K562 (cell line): ENCODE measurements around the gene DSE. TPM values are rescaled to one million over a fixed set of nuclear protein-coding genes. Genes with fewer than 3 reads are reported as not detected.

Experiments
- CCNT2 ChIP-seq: IDR thresholded peaks from 2 replicates; pipeline ENCODE4 v1.6.1; 2011; ENCODE audit warnings: borderline replicate concordance, low read depth, mild to moderate bottlenecking, moderate library complexity, mixed read lengths, low read length; ENCODE audit not compliant: insufficient read length; ENCODE audit errors: extremely low read depth
- CEBPG ChIP-seq, 3 experiments: fragments of 200-800 bp in 1 of 3; sonication (Bioruptor generic) in 1 of 3; sonication (generic) in 1 of 3; formaldehyde crosslinking in 1 of 3; IDR thresholded peaks in 2 of 3; conservative IDR thresholded peaks in 1 of 3; 2 replicates each; pipeline versions ENCODE4 v1.6.1 to v1.8.0; 2016 to 2022; ENCODE audit warnings: missing compliant biosample characterization in 2 of 3, missing genetic modification characterization in 2 of 3, mild to moderate bottlenecking in 1 of 3, missing genetic modification reagents in 1 of 3
- HMG20A ChIP-seq: fragments of 450-650 bp; formaldehyde crosslinking; conservative IDR thresholded peaks from 2 replicates; pipeline ENCODE4 v1.4.0; 2020; ENCODE audit warnings: mild to moderate bottlenecking, mixed read lengths
- JUND ChIP-seq, 2 experiments: IDR thresholded peaks; 2 replicates in 1 of 2; 3 replicates in 1 of 2; pipeline ENCODE4 v1.6.1; 2011; ENCODE audit warnings: borderline replicate concordance in 2 of 2, low read depth in 2 of 2, low read length in 2 of 2, improper control_type of control experiment in 1 of 2, missing biosample characterization in 1 of 2, missing genetic modification characterization in 1 of 2, missing genetic modification reagents in 1 of 2
- KDM4B ChIP-seq, 2 experiments: fragments of 450-650 bp in 1 of 2; sonication (generic) in 1 of 2; IDR thresholded peaks; 2 replicates each; pipeline ENCODE4 v1.6.1; 2016 to 2017; ENCODE audit warnings: borderline replicate concordance in 2 of 2, antibody characterized with exemption in 1 of 2, low read depth in 1 of 2, mild to moderate bottlenecking in 1 of 2
- KLF16 ChIP-seq: IDR thresholded peaks from 2 replicates; pipeline ENCODE4 v1.6.1; 2016; ENCODE audit warnings: antibody characterized with exemption
- LEF1 ChIP-seq: fragments of 450-650 bp; IDR thresholded peaks from 2 replicates; pipeline ENCODE4 v1.6.1; 2016; ENCODE audit warnings: mild to moderate bottlenecking
- PML ChIP-seq: IDR thresholded peaks from 2 replicates; pipeline ENCODE4 v1.6.1; 2012; ENCODE audit warnings: low read length, inconsistent platforms
- PTBP1 ChIP-seq: fragments of 200-400 bp; formaldehyde crosslinking; IDR thresholded peaks from 2 replicates; pipeline ENCODE4 v1.6.1; 2017; ENCODE audit warnings: low read depth, low read length
- SMARCC2 ChIP-seq: fragments of 450-650 bp; IDR thresholded peaks from 2 replicates; pipeline ENCODE4 v1.6.1; 2017; ENCODE audit warnings: antibody characterized with exemption, moderate library complexity, mild to moderate bottlenecking, low read depth
- SUPT5H ChIP-seq: fragments of 450-650 bp; IDR thresholded peaks from 2 replicates; pipeline ENCODE4 v1.6.1; 2016
- WHSC1 ChIP-seq: IDR thresholded peaks from one replicate; pipeline ENCODE4 v1.6.1; 2012; ENCODE audit warnings: low read length, control low read depth, inconsistent platforms
- ZFX ChIP-seq: sonication (generic); formaldehyde crosslinking; IDR thresholded peaks from 2 replicates; pipeline ENCODE4 v1.8.0; 2022; ENCODE audit warnings: mild to moderate bottlenecking, missing genetic modification reagents, moderate library complexity
- ZNF121 ChIP-seq: sonication (generic); formaldehyde crosslinking; conservative IDR thresholded peaks from 2 replicates; pipeline ENCODE4 v1.8.0; 2022; ENCODE audit warnings: missing genetic modification reagents
- ZNF197 ChIP-seq: fragments of 200-800 bp; sonication (Bioruptor generic); IDR thresholded peaks from 2 replicates; pipeline ENCODE4 v1.6.1; 2016; ENCODE audit warnings: low read depth, missing genetic modification characterization, missing compliant biosample characterization
- ZNF766 ChIP-seq: fragments of 200-800 bp; sonication (Bioruptor generic); conservative IDR thresholded peaks from 2 replicates; pipeline ENCODE4 v1.6.1; 2016; ENCODE audit warnings: missing genetic modification characterization, missing compliant biosample characterization
- polyA plus RNA-seq, 8 experiments: library from polyadenylated mRNA; depleted of rRNA in 4 of 8; stranded (reverse) in 5 of 8; unstranded in 3 of 8; fragments of >200 nt; fragmentation: Nextera tagmentation in 2 of 8; fragmentation: Illumina TruSeq in 1 of 8; extraction: Ambion mirVana in 2 of 8; extraction: Trizol in 1 of 8; gene quantifications; 2 replicates each; pipeline versions ENCODE4 v1.2.1 to v1.2.3, GENCODE V29; 2011 to 2014; ENCODE audit warnings: inconsistent platforms in 1 of 8, missing spikeins in 1 of 8
- total RNA-seq, 7 experiments: library from RNA; depleted of rRNA in 6 of 7; stranded (reverse); fragments of >200 nt in 6 of 7; fragmentation: Illumina TruSeq in 2 of 7; extraction: Trizol in 2 of 7; gene quantifications; 2 replicates each; pipeline versions ENCODE4 v1.2.1 to v1.2.3, GENCODE V29; 2011 to 2021; ENCODE audit warnings: low replicate concordance in 1 of 7
- TF ChIP-seq, protein P1 (sequence below): sonication (generic); formaldehyde crosslinking; IDR thresholded peaks from 2 replicates; pipeline ENCODE4 v1.8.0; 2022; ENCODE audit warnings: mild to moderate bottlenecking, missing genetic modification reagents, borderline replicate concordance
- TF ChIP-seq, protein P2 (sequence below): fragments of 450-650 bp; IDR thresholded peaks from one replicate; pipeline ENCODE4 v1.6.1; 2018; ENCODE audit warnings: mild to moderate bottlenecking, moderate library complexity; ENCODE audit not compliant: partially characterized antibody
- TF ChIP-seq, protein P3 (sequence below): fragments of 450-650 bp; IDR thresholded peaks from 2 replicates; pipeline ENCODE4 v1.7.0; 2016; ENCODE audit warnings: borderline replicate concordance
- TF ChIP-seq, protein P4 (sequence below): fragments of 250-450 bp; sonication (Bioruptor Pico); IDR thresholded peaks from 2 replicates; pipeline ENCODE4 v1.8.0; 2022; ENCODE audit warnings: moderate library complexity, mild to moderate bottlenecking, inconsistent platforms
- TF ChIP-seq, protein P5 (sequence below): sonication (generic); formaldehyde crosslinking; IDR thresholded peaks from 2 replicates; pipeline ENCODE4 v1.5.0; 2020; ENCODE audit warnings: missing genetic modification reagents

DSE gene
- total and polyA plus RNA-seq, 9 of the 15 experiments (the other 6 are each of a cell fraction or from before 2014, with no cell fraction given), result 0.49 to 1.7 (median 0.79) TPM

DNA sequence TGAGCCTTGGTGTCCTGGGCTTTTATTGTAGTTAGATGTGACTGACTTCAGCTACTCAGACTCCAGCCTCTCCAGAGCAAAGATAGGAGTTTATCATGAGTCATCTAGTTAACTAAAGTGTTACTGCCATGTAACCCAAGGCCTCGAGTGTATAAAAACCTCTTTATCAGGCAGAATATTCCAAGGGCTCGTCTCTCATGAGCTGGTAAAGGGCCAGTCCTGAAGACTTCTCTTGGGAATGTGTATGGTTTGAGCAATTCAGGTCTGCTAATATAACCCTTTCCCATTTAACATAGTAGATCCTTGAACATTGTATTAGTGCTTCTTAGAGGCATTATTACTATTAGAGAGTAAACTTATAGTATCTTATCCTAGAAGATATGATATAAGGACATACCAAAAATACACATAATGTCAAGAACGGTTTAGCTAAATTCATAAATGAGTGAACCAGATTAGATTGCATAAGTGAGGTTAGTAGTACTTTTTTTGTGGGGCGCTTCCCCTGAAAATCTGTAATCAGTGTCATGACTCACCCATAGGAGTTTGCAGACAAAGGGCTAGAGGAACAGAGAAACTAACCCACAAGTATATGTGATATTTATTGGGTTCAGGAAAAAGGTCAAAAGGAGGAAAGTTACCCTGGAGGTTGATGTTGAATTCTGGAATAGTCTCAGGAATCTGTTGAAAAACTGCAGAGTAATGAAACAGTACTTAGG, 16.0 kb downstream of the DSE start (continued):
- TF ChIP-seq KDM4B (IDR thresholded peaks at IDR 0.05; ENCODE audit: borderline replicate concordance in 2 of 2, low read depth in 1 of 2), result no peak
- no peak for TF ChIP-seq KLF16
- no peak for TF ChIP-seq SMARCC2
- TF ChIP-seq, protein P1, sequence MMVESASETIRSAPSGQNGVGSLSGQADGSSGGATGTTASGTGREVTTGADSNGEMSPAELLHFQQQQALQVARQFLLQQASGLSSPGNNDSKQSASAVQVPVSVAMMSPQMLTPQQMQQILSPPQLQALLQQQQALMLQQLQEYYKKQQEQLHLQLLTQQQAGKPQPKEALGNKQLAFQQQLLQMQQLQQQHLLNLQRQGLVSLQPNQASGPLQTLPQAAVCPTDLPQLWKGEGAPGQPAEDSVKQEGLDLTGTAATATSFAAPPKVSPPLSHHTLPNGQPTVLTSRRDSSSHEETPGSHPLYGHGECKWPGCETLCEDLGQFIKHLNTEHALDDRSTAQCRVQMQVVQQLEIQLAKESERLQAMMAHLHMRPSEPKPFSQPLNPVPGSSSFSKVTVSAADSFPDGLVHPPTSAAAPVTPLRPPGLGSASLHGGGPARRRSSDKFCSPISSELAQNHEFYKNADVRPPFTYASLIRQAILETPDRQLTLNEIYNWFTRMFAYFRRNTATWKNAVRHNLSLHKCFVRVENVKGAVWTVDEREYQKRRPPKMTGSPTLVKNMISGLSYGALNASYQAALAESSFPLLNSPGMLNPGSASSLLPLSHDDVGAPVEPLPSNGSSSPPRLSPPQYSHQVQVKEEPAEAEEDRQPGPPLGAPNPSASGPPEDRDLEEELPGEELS (CRISPR knock-in tag), result no peak
- TF ChIP-seq WHSC1, result no peak
- no peak for TF ChIP-seq HMG20A (CRISPR knock-in tag)
- no peak for TF ChIP-seq ZNF121 (CRISPR knock-in tag)
- TF ChIP-seq CCNT2, result no peak
- peak; percentile 42; the same call in 1 of the 2 replicates for TF ChIP-seq JUND (IDR thresholded peaks at IDR 0.05; ENCODE audit: borderline replicate concordance, low read depth, low read length)
- TF ChIP-seq JUND (tag; IDR thresholded peaks at IDR 0.05; ENCODE audit: borderline replicate concordance, low read depth, low read length), result peak; percentile 19; the same call in 1 of the 3 replicates
- TF ChIP-seq ZNF197 (CRISPR knock-in tag), result no peak
- no peak for TF ChIP-seq CEBPG (CRISPR knock-in tag; IDR thresholded peaks at IDR 0.05)
- peak in 1 of 2 experiments; percentile 48; a peak in 1 of 4 replicates for TF ChIP-seq CEBPG (tag; conservative IDR thresholded peaks at IDR 0.05 in 1 of 2, IDR thresholded peaks at IDR 0.05 in 1 of 2)
- TF ChIP-seq ZFX (CRISPR knock-in tag), result no peak
- TF ChIP-seq PML, result no peak
- TF ChIP-seq, protein P2, sequence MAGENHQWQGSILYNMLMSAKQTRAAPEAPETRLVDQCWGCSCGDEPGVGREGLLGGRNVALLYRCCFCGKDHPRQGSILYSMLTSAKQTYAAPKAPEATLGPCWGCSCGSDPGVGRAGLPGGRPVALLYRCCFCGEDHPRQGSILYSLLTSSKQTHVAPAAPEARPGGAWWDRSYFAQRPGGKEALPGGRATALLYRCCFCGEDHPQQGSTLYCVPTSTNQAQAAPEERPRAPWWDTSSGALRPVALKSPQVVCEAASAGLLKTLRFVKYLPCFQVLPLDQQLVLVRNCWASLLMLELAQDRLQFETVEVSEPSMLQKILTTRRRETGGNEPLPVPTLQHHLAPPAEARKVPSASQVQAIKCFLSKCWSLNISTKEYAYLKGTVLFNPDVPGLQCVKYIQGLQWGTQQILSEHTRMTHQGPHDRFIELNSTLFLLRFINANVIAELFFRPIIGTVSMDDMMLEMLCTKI, result no peak
- TF ChIP-seq, protein P3, sequence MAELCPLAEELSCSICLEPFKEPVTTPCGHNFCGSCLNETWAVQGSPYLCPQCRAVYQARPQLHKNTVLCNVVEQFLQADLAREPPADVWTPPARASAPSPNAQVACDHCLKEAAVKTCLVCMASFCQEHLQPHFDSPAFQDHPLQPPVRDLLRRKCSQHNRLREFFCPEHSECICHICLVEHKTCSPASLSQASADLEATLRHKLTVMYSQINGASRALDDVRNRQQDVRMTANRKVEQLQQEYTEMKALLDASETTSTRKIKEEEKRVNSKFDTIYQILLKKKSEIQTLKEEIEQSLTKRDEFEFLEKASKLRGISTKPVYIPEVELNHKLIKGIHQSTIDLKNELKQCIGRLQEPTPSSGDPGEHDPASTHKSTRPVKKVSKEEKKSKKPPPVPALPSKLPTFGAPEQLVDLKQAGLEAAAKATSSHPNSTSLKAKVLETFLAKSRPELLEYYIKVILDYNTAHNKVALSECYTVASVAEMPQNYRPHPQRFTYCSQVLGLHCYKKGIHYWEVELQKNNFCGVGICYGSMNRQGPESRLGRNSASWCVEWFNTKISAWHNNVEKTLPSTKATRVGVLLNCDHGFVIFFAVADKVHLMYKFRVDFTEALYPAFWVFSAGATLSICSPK, result no peak
- TF ChIP-seq ZNF766 (CRISPR knock-in tag), result no peak
- TF ChIP-seq, protein P4, sequence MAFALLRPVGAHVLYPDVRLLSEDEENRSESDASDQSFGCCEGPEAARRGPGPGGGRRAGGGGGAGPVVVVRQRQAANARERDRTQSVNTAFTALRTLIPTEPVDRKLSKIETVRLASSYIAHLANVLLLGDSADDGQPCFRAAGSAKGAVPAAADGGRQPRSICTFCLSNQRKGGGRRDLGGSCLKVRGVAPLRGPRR (CRISPR knock-in tag), result no peak
- TF ChIP-seq, protein P5, sequence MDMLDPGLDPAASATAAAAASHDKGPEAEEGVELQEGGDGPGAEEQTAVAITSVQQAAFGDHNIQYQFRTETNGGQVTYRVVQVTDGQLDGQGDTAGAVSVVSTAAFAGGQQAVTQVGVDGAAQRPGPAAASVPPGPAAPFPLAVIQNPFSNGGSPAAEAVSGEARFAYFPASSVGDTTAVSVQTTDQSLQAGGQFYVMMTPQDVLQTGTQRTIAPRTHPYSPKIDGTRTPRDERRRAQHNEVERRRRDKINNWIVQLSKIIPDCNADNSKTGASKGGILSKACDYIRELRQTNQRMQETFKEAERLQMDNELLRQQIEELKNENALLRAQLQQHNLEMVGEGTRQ (CRISPR knock-in tag), result no peak
- no peak for TF ChIP-seq LEF1
- no peak for TF ChIP-seq SUPT5H
- TF ChIP-seq PTBP1, result no peak
